KMS-11 (cell line): ENCODE measurements around the gene NR1H4.

Source experiments
- H2AFZ ChIP-seq: fragments of 200-600 bp; sonication (generic); 2 replicates; pipeline ENCODE4 v1.6.1; 2016; ENCODE audit warnings: antibody characterized with exemption, mixed run types, low read depth
- H3K27ac ChIP-seq: fragments of 200-600 bp; sonication (generic); 2 replicates; pipeline ENCODE4 v1.6.1; 2016; ENCODE audit warnings: mild to moderate bottlenecking, mixed run types
- H3K27me3 ChIP-seq: fragments of 200-600 bp; sonication (generic); 2 replicates; pipeline ENCODE4 v1.6.1; 2017; ENCODE audit warnings: mild to moderate bottlenecking, low read depth, mixed run types, moderate library complexity; ENCODE audit not compliant: insufficient read depth
- H3K36me3 ChIP-seq: fragments of 200-600 bp; sonication (generic); 2 replicates; pipeline ENCODE4 v1.6.1; 2017; ENCODE audit warnings: mild to moderate bottlenecking, mixed run types; ENCODE audit not compliant: insufficient read depth
- H3K4me1 ChIP-seq: fragments of 200-600 bp; sonication (generic); 2 replicates; pipeline ENCODE4 v1.6.1; 2016; ENCODE audit warnings: mild to moderate bottlenecking, low read depth, mixed run types; ENCODE audit not compliant: poor library complexity, severe bottlenecking
- H3K4me2 ChIP-seq: fragments of 200-600 bp; sonication (generic); 2 replicates; pipeline ENCODE4 v1.7.0; 2016; ENCODE audit warnings: mild to moderate bottlenecking, mixed run types
- H3K4me3 ChIP-seq: fragments of 200-600 bp; sonication (generic); IDR thresholded peaks from 2 replicates; pipeline ENCODE4 v1.6.1; 2017; ENCODE audit warnings: low read depth, low read length, mixed read lengths; ENCODE audit not compliant: insufficient read depth
- H3K79me2 ChIP-seq: fragments of 200-600 bp; sonication (generic); 2 replicates; pipeline ENCODE4 v1.6.1; 2016; ENCODE audit warnings: low read depth, mixed run types; ENCODE audit not compliant: insufficient read depth
- H3K9ac ChIP-seq: fragments of 200-600 bp; sonication (generic); 2 replicates; pipeline ENCODE4 v1.6.1; 2016; ENCODE audit warnings: mild to moderate bottlenecking, mixed run types
- H4K20me1 ChIP-seq: fragments of 200-600 bp; sonication (generic); 2 replicates; pipeline ENCODE4 v1.6.1; 2016; ENCODE audit warnings: mild to moderate bottlenecking, mixed run types; ENCODE audit not compliant: insufficient read depth
- TF ChIP-seq, protein P1 (sequence below): fragments of 200-600 bp; sonication (generic); conservative IDR thresholded peaks from 2 replicates; pipeline ENCODE4 v1.6.1; 2017; ENCODE audit warnings: low read depth, mild to moderate bottlenecking, antibody characterized with exemption, low read length, moderate library complexity, mixed read lengths

NR1H4 gene

GRCh38 chr12:100520048-100520769 lies 46.5 kb downstream of the NR1H4 start:
- TF ChIP-seq, protein P1, sequence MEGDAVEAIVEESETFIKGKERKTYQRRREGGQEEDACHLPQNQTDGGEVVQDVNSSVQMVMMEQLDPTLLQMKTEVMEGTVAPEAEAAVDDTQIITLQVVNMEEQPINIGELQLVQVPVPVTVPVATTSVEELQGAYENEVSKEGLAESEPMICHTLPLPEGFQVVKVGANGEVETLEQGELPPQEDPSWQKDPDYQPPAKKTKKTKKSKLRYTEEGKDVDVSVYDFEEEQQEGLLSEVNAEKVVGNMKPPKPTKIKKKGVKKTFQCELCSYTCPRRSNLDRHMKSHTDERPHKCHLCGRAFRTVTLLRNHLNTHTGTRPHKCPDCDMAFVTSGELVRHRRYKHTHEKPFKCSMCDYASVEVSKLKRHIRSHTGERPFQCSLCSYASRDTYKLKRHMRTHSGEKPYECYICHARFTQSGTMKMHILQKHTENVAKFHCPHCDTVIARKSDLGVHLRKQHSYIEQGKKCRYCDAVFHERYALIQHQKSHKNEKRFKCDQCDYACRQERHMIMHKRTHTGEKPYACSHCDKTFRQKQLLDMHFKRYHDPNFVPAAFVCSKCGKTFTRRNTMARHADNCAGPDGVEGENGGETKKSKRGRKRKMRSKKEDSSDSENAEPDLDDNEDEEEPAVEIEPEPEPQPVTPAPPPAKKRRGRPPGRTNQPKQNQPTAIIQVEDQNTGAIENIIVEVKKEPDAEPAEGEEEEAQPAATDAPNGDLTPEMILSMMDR = no peak
- H4K20me1 ChIP-seq = no peaks in the 10 kb centered on the region
- H2AFZ ChIP-seq = no peak overlapping the region
- no peak overlapping the region for H3K4me3 ChIP-seq
- H3K4me2 ChIP-seq = no peak overlapping the region
- no peaks in the 10 kb centered on the region for H3K27me3 ChIP-seq
- no peak overlapping the region for H3K9ac ChIP-seq
- no peaks in the 10 kb centered on the region for H3K79me2 ChIP-seq
- H3K36me3 ChIP-seq = no peaks in the 10 kb centered on the region
- no peaks in the 10 kb centered on the region for H3K4me1 ChIP-seq
- no peak overlapping the region for H3K27ac ChIP-seq

DNA sequence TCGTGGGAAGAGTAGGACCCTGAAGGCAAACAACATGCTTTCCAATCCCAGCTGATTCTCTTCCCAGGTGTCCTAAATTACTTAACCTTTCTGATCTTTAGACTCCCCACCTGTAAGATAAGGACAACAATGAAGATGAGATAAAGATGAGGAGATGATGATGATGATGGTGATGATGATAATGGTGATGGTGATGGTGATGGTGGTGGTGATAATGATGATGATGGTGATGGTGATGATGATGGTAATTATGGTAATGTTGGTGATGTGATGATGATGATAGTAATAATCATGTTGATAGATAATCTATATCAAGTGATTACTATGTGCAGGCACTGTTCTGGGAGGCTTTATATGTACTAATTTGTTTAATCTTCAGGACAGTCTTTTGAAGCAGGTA lies 48.3 kb downstream of the NR1H4 start:
- H3K27ac ChIP-seq = no peak overlapping the region
- no peaks in the 10 kb centered on the region for H3K4me1 ChIP-seq
- no peak overlapping the region for H3K4me3 ChIP-seq
- no peak overlapping the region for H3K4me2 ChIP-seq
- TF ChIP-seq, protein P1 = no peak
- no peaks in the 10 kb centered on the region for H3K27me3 ChIP-seq
- no peaks in the 10 kb centered on the region for H3K79me2 ChIP-seq
- no peaks in the 10 kb centered on the region for H3K36me3 ChIP-seq
- no peak overlapping the region for H2AFZ ChIP-seq
- no peaks in the 10 kb centered on the region for H4K20me1 ChIP-seq
- no peak overlapping the region for H3K9ac ChIP-seq

GRCh38 chr12:100528034-100528433 lies 54.4 kb downstream of the NR1H4 start:
- Histone ChIP-seq H3K79me2 (no peaks in the 10 kb centered on the region), H3K27me3 (no peaks in the 10 kb centered on the region), H3K27ac (no peak overlapping the region), H3K4me2 (no peak overlapping the region), H3K4me1 (no peaks in the 10 kb centered on the region), H4K20me1 (no peaks in the 10 kb centered on the region), H3K36me3 (no peaks in the 10 kb centered on the region), H2AFZ (no peak overlapping the region), H3K9ac (no peak overlapping the region), H3K4me3 (no peak overlapping the region)
- TF ChIP-seq, protein P1 = no peak

- Histone ChIP-seq H3K4me3 (no peak overlapping the region), H3K79me2 (no peaks in the 10 kb centered on the region), H2AFZ (no peak overlapping the region), H3K27ac (no peak overlapping the region), H3K27me3 (no peaks in the 10 kb centered on the region), H3K9ac (no peak overlapping the region), H3K36me3 (no peaks in the 10 kb centered on the region), H4K20me1 (no peaks in the 10 kb centered on the region), H3K4me1 (no peaks in the 10 kb centered on the region), H3K4me2 (no peak overlapping the region)
- TF ChIP-seq, protein P1 = no peak
These were observed 54.9 kb downstream of the NR1H4 start for GRCh38 chr12:100528471-100529127.
